ENCODE data around the gene DYSF.

DYSF gene

GRCh38 chr2:71505770-71506140, 52.4 kb downstream of the DYSF start:
- no peak for DNase-seq (ENCODE audit: low read depth)
- no peak for TF ChIP-seq CTCF (IDR thresholded peaks at IDR 0.05; ENCODE audit: control insufficient read depth, insufficient read depth, low read depth, low read length, missing control alignments)
- H3K4me3 ChIP-seq (ENCODE audit: control insufficient read depth, low read depth, low read length) = no peak overlapping the region

DNA sequence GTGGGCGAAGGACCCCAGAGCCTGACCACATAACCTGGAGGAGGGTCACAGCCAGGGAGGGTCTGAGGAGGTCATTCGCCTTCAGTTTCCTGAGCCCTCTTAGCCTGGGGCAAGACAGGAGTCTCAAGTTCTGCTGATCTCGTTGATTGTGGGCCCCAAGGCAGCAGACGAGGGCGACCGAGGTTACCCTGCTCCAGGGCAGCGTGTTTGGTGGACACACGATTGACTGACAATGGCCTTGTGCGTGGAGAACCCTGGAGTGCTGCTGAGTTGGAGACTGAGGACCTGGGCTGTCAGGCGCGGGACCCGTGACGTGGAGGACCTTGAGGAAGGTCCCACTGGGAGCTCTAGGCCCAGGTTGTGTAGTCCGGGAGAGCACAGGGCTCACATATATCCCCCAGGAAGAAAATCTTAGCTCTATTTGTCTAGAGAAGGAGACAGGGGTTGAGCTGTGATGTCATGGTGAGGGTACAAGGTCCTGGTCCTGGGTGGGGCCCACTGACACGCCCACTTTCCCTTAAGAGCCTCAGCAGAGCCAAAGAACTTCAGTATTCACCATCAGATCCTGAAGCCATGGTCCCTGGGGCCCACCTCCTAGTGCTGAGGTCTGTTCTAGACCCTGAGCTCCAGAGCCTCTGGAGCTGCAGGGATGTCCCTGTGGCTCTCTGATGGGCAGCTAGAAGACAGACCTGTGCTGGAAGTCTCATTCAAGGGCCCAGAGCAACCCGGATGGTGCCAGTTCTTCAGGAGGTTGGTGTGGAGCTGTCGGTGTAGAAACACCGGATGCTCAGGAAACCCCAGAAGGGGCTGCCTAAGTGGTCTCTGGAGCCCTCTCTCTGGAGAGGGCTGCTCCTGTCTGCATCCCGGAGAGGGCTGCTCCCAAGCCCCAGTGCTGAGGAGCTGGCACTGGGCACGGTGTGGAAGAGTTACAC, 53.1 kb downstream of the DYSF start:
- DNase-seq (ENCODE audit: low read depth) = no peak
- no peak for TF ChIP-seq CTCF (IDR thresholded peaks at IDR 0.05; ENCODE audit: control insufficient read depth, insufficient read depth, low read depth, low read length, missing control alignments)
- no peak overlapping the region for H3K4me3 ChIP-seq (ENCODE audit: control insufficient read depth, low read depth, low read length)

DNA sequence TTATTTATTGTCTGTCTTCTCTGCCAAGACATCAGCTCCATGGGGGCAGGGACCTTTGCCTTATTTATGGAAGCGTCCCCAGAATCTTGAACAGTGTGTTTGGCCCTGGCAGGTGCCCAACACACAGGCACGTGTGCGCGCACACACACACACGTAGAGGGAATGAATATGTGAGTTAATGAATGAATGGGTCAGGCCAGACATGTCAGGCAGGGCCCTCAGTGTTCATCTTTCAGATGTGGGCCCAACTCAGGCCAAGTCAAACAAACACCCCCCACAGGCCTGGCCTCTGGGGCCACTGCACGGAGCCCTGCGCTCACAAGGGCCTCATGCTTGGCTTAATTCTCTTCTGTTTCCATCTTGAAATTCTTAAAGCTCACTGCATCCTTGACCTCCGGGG, 54.1 kb downstream of the DYSF start:
- no peak for DNase-seq (ENCODE audit: low read depth)
- TF ChIP-seq CTCF (IDR thresholded peaks at IDR 0.05; ENCODE audit: control insufficient read depth, insufficient read depth, low read depth, low read length, missing control alignments) = no peak
- H3K4me3 ChIP-seq (ENCODE audit: control insufficient read depth, low read depth, low read length) = no peak overlapping the region

DNA sequence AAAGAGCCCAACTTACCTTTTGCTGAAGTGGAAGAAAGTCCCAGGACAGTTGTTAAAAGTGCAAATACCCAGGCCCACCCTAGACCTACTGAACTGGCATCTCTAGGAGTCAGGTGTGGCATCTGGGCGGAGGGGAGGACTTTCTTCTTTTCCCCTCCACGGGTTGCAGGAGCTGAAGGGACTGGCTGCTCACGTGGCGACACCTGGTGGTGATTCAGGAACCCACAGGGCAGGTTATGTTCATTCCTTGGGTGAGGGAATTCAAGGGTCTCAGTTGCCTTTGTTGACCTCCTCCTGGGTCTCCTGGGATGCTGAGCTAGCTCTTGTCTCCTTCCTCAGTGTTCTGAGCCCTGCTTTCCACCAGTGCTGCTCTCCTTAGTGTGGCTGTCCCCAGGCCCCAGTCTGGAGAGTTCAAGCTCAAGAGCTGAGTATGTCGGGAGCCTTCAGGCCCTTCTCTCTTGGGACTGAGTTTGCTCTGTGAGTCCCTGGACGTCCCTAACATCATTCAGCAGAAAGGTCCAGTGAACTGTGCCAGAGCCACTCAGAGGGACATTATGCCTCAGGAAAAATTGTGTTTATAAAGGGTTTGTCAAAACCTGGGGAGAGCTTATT, 56.9 kb downstream of the DYSF start:
- no peak for DNase-seq (ENCODE audit: low read depth)
- peak; percentile 94 for TF ChIP-seq CTCF (IDR thresholded peaks at IDR 0.05; ENCODE audit: control insufficient read depth, insufficient read depth, low read depth, low read length, missing control alignments)
- H3K4me3 ChIP-seq (ENCODE audit: control insufficient read depth, low read depth, low read length) = no peak overlapping the region

DNA sequence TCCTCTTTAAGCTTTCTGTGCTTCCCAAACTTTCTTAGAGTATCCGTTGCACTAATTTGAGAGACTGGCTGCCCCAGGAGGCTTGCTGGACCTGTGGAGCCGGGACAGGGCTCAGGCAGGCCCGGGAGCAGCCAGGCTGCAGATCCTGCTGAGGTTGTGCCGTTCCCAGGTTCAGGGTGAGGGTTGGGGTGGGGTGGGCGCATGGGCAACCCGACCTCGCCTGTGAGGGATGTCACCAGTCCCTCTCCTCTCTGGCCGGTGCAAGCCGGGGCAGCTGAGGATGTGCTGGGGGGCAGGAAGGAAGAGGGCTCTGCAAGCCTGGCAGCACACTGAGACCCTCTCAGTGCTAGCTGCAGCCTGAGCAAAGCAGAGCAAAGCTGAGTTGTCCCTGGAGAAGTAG, 57.6 kb downstream of the DYSF start:
- TF ChIP-seq CTCF (IDR thresholded peaks at IDR 0.05; ENCODE audit: control insufficient read depth, insufficient read depth, low read depth, low read length, missing control alignments) = no peak
- H3K4me3 ChIP-seq (ENCODE audit: control insufficient read depth, low read depth, low read length) = no peak overlapping the region
- DNase-seq (ENCODE audit: low read depth) = no peak

DNA sequence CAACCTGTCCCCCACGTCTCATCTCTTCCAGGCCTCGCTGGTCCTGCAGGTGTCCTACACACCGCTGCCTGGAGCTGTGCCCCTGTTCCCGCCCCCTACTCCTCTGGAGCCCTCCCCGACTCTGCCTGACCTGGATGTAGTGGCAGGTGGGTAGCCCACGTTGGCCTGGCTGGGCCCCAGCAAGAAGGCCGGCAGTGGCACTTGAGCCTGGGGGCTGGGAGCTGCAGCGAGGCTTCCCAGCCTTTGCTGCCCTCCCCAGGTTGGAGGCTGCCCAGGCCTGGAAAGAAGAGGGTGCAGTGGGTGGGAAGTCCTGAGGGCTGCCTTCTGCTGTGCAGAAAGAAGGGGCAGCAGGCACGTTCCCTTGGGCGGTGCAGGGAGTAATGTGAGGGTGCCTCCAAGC, 58.4 kb downstream of the DYSF start:
- DNase-seq (ENCODE audit: low read depth) = no peak

More for the DNA sequence above, 58.4 kb downstream of the DYSF start:
- no peak overlapping the region for H3K4me3 ChIP-seq (ENCODE audit: control insufficient read depth, low read depth, low read length)
- no peak for TF ChIP-seq CTCF (IDR thresholded peaks at IDR 0.05; ENCODE audit: control insufficient read depth, insufficient read depth, low read depth, low read length, missing control alignments)

Measured in AG09309 (cell line).